Measurements from ENCODE around the gene NCBP2L. TPM values are rescaled to one million over a fixed set of nuclear protein-coding genes. Genes with fewer than 3 reads are reported as not detected.
A peak's percentile ranks its signal among the peaks of the same experiment; 100 is the strongest.

The NCBP2L gene
- polyA plus RNA-seq, 2 donors: 0.02 TPM; not detected in 1

- 80 to 83% methylated on average over 1 of the region's 1 CpG for WGBS, 2 donors
These were observed 13.9 kb upstream of the NCBP2L start for GRCh38 chrX:107763647-107764046.

GRCh38 chrX:107764845-107765608 is 12.5 kb upstream of the NCBP2L start:
- peaks cover 2 to 6% of the 10 kb centered on the region in 2 donors for H3K4me1 ChIP-seq (ENCODE audit: control insufficient read depth in 2 of 2, insufficient read depth in 2 of 2, low read length in 1 of 2)
- H3K27ac ChIP-seq (ENCODE audit: low read depth in 2 of 2, low read length in 1 of 2): no peak overlapping the region
- no peaks in the 10 kb centered on the region for H3K27me3 ChIP-seq (ENCODE audit: control insufficient read depth in 1 of 2, insufficient read depth in 2 of 2, low read length in 2 of 2)
- no peaks in the 10 kb centered on the region for H3K36me3 ChIP-seq (ENCODE audit: control insufficient read depth in 2 of 2, insufficient read depth in 2 of 2, low read length in 1 of 2)
- WGBS, 2 donors: 79 to 96% methylated on average over 11 of the region's 11 CpGs
- no peak overlapping the region for H3K4me3 ChIP-seq (ENCODE audit: low read depth in 1 of 2, low read length in 2 of 2)
- no peaks in the 10 kb centered on the region for H3K9me3 ChIP-seq (ENCODE audit: control insufficient read depth in 2 of 2, insufficient read depth in 1 of 2, low read depth in 1 of 2, low read length in 1 of 2)

More at GRCh38 chrX:107763647-107764046, 13.9 kb upstream of the NCBP2L start:
- H3K36me3 ChIP-seq (ENCODE audit: control insufficient read depth in 2 of 2, insufficient read depth in 2 of 2, low read length in 1 of 2): no peaks in the 10 kb centered on the region
- H3K27ac ChIP-seq (ENCODE audit: low read depth in 2 of 2, low read length in 1 of 2): no peak overlapping the region
- H3K4me1 ChIP-seq (ENCODE audit: control insufficient read depth in 2 of 2, insufficient read depth in 2 of 2, low read length in 1 of 2): peaks cover 2 to 6% of the 10 kb centered on the region in 2 donors
- no peak overlapping the region for H3K4me3 ChIP-seq (ENCODE audit: low read depth in 1 of 2, low read length in 2 of 2)
- H3K9me3 ChIP-seq (ENCODE audit: control insufficient read depth in 2 of 2, insufficient read depth in 1 of 2, low read depth in 1 of 2, low read length in 1 of 2): no peaks in the 10 kb centered on the region
- no peaks in the 10 kb centered on the region for H3K27me3 ChIP-seq (ENCODE audit: control insufficient read depth in 1 of 2, insufficient read depth in 2 of 2, low read length in 2 of 2)

GRCh38 chrX:107766470-107767150 is 10.9 kb upstream of the NCBP2L start:
- Histone ChIP-seq H3K9me3 (ENCODE audit: control insufficient read depth in 2 of 2, insufficient read depth in 1 of 2, low read depth in 1 of 2, low read length in 1 of 2) (no peaks in the 10 kb centered on the region), H3K27ac (ENCODE audit: low read depth in 2 of 2, low read length in 1 of 2) (peak overlapping the region; percentile 36 to 71), H3K36me3 (ENCODE audit: control insufficient read depth in 2 of 2, insufficient read depth in 2 of 2, low read length in 1 of 2) (no peaks in the 10 kb centered on the region), H3K27me3 (ENCODE audit: control insufficient read depth in 1 of 2, insufficient read depth in 2 of 2, low read length in 2 of 2) (no peaks in the 10 kb centered on the region), H3K4me1 (ENCODE audit: control insufficient read depth in 2 of 2, insufficient read depth in 2 of 2, low read length in 1 of 2) (peaks cover 2 to 4% of the 10 kb centered on the region in 2 donors), H3K4me3 (ENCODE audit: low read depth in 1 of 2, low read length in 2 of 2) (no peak overlapping the region)
- WGBS, 2 donors: 35 to 67% methylated on average over 8 of the region's 8 CpGs

- Histone ChIP-seq H3K36me3 (ENCODE audit: control insufficient read depth in 2 of 2, insufficient read depth in 2 of 2, low read length in 1 of 2) (no peaks in the 10 kb centered on the region), H3K4me3 (ENCODE audit: low read depth in 1 of 2, low read length in 2 of 2) (no peak overlapping the region), H3K27ac (ENCODE audit: low read depth in 2 of 2, low read length in 1 of 2) (no peak overlapping the region), H3K4me1 (ENCODE audit: control insufficient read depth in 2 of 2, insufficient read depth in 2 of 2, low read length in 1 of 2) (peaks cover 2 to 3% of the 10 kb centered on the region in 2 donors), H3K9me3 (ENCODE audit: control insufficient read depth in 2 of 2, insufficient read depth in 1 of 2, low read depth in 1 of 2, low read length in 1 of 2) (no peaks in the 10 kb centered on the region), H3K27me3 (ENCODE audit: control insufficient read depth in 1 of 2, insufficient read depth in 2 of 2, low read length in 2 of 2) (no peaks in the 10 kb centered on the region)
- WGBS, 2 donors: 77 to 93% methylated on average over 3 of the region's 3 CpGs
These were observed 9.5 kb upstream of the NCBP2L start for GRCh38 chrX:107768051-107768450.

GRCh38 chrX:107769581-107770317 is 7.8 kb upstream of the NCBP2L start:
- no peak overlapping the region for H3K4me3 ChIP-seq (ENCODE audit: low read depth in 1 of 2, low read length in 2 of 2)
- WGBS, 2 donors: 85 to 95% methylated on average over 7 of the region's 7 CpGs
- H3K27me3 ChIP-seq (ENCODE audit: control insufficient read depth in 1 of 2, insufficient read depth in 2 of 2, low read length in 2 of 2): no peaks in the 10 kb centered on the region
- no peaks in the 10 kb centered on the region for H3K36me3 ChIP-seq (ENCODE audit: control insufficient read depth in 2 of 2, insufficient read depth in 2 of 2, low read length in 1 of 2)
- H3K27ac ChIP-seq (ENCODE audit: low read depth in 2 of 2, low read length in 1 of 2): no peak overlapping the region
- peaks cover 2 to 5% of the 10 kb centered on the region in 2 donors for H3K4me1 ChIP-seq (ENCODE audit: control insufficient read depth in 2 of 2, insufficient read depth in 2 of 2, low read length in 1 of 2)
- H3K9me3 ChIP-seq (ENCODE audit: control insufficient read depth in 2 of 2, insufficient read depth in 1 of 2, low read depth in 1 of 2, low read length in 1 of 2): no peaks in the 10 kb centered on the region

- no peaks in the 10 kb centered on the region for H3K27me3 ChIP-seq (ENCODE audit: control insufficient read depth in 1 of 2, insufficient read depth in 2 of 2, low read length in 2 of 2)
- H3K4me1 ChIP-seq (ENCODE audit: control insufficient read depth in 2 of 2, insufficient read depth in 2 of 2, low read length in 1 of 2): peaks cover 0 to 5% of the 10 kb centered on the region in 2 donors
- no peaks in the 10 kb centered on the region for H3K9me3 ChIP-seq (ENCODE audit: control insufficient read depth in 2 of 2, insufficient read depth in 1 of 2, low read depth in 1 of 2, low read length in 1 of 2)
- H3K4me3 ChIP-seq (ENCODE audit: low read depth in 1 of 2, low read length in 2 of 2): no peak overlapping the region
- H3K27ac ChIP-seq (ENCODE audit: low read depth in 2 of 2, low read length in 1 of 2): peak overlapping the region in 1 of 2 donors; percentile 29
- H3K36me3 ChIP-seq (ENCODE audit: control insufficient read depth in 2 of 2, insufficient read depth in 2 of 2, low read length in 1 of 2): no peaks in the 10 kb centered on the region
- WGBS, 2 donors: 48 to 55% methylated on average over 8 of the region's 8 CpGs
These were observed 4.3 kb upstream of the NCBP2L start for GRCh38 chrX:107773206-107773605.

- no peaks in the 10 kb centered on the region for H3K9me3 ChIP-seq (ENCODE audit: control insufficient read depth in 2 of 2, insufficient read depth in 1 of 2, low read depth in 1 of 2, low read length in 1 of 2)
- WGBS, 2 donors: 54 to 63% methylated on average over 9 of the region's 9 CpGs
- no peaks in the 10 kb centered on the region for H3K36me3 ChIP-seq (ENCODE audit: control insufficient read depth in 2 of 2, insufficient read depth in 2 of 2, low read length in 1 of 2)
- H3K4me1 ChIP-seq (ENCODE audit: control insufficient read depth in 2 of 2, insufficient read depth in 2 of 2, low read length in 1 of 2): peaks cover 0 to 5% of the 10 kb centered on the region in 2 donors
- H3K27ac ChIP-seq (ENCODE audit: low read depth in 2 of 2, low read length in 1 of 2): peak overlapping the region; percentile 14 to 70
- no peaks in the 10 kb centered on the region for H3K27me3 ChIP-seq (ENCODE audit: control insufficient read depth in 1 of 2, insufficient read depth in 2 of 2, low read length in 2 of 2)
- H3K4me3 ChIP-seq (ENCODE audit: low read depth in 1 of 2, low read length in 2 of 2): peak overlapping the region; percentile 23 to 36
These were observed 3.6 kb upstream of the NCBP2L start for GRCh38 chrX:107773906-107774435.

- Histone ChIP-seq H3K27ac (ENCODE audit: low read depth in 2 of 2, low read length in 1 of 2) (peak overlapping the region; percentile 84 to 92), H3K27me3 (ENCODE audit: control insufficient read depth in 1 of 2, insufficient read depth in 2 of 2, low read length in 2 of 2) (no peaks in the 10 kb centered on the region), H3K9me3 (ENCODE audit: control insufficient read depth in 2 of 2, insufficient read depth in 1 of 2, low read depth in 1 of 2, low read length in 1 of 2) (no peaks in the 10 kb centered on the region), H3K4me3 (ENCODE audit: low read depth in 1 of 2, low read length in 2 of 2) (peak overlapping the region; percentile 36 to 65), H3K4me1 (ENCODE audit: control insufficient read depth in 2 of 2, insufficient read depth in 2 of 2, low read length in 1 of 2) (peaks cover 0 to 5% of the 10 kb centered on the region in 2 donors), H3K36me3 (ENCODE audit: control insufficient read depth in 2 of 2, insufficient read depth in 2 of 2, low read length in 1 of 2) (no peaks in the 10 kb centered on the region)
- WGBS, 2 donors: 6 to 24% methylated on average over 36 to 40 of the region's 40 CpGs
These were observed 2.4 kb upstream of the NCBP2L start for GRCh38 chrX:107775000-107775733.
